WTC11 (cell line): ENCODE measurements around the gene RAB26. TPM values are rescaled to one million over a fixed set of nuclear protein-coding genes. Genes with fewer than 3 reads are reported as not detected.

Experiments
- ATAC-seq: fragments of 200-7000 bp; cut with Tn5 transposase; 2 replicates; pipeline ENCODE4 v1.10.0; 2021; ENCODE audit warnings: mild to moderate bottlenecking, moderate library complexity
- CTCF ChIA-PET: fragments of 300-600 bp; sonication (Branson Sonifier 250); formaldehyde crosslinking; loops from one replicate; lab custom pipeline; 2021; ENCODE audit warnings: antibody characterized with exemption; lab: Charles Lee
- POLR2A ChIA-PET: fragments of 350-600 bp; sonication (Branson Sonifier 250); formaldehyde crosslinking; loops from one replicate; lab custom pipeline; 2021; ENCODE audit warnings: antibody characterized with exemption; lab: Charles Lee
- DNase-seq: peaks from one replicate; pipeline ENCODE4 v3.0.0; 2021; ENCODE audit warnings: low spot score
- H3K27ac Mint-ChIP-seq: 2 replicates; pipeline ENCODE4 v1.8.0; 2021; ENCODE audit warnings: mixed read lengths
- H3K27me3 Mint-ChIP-seq: 2 replicates; pipeline ENCODE4 v1.8.0; 2021; ENCODE audit warnings: low read depth, mild to moderate bottlenecking, moderate library complexity, mixed read lengths
- H3K36me3 Mint-ChIP-seq: 2 replicates; pipeline ENCODE4 v1.8.0; 2021; ENCODE audit warnings: mixed read lengths
- H3K4me1 Mint-ChIP-seq: 2 replicates; pipeline ENCODE4 v1.8.0; 2022; ENCODE audit warnings: mixed read lengths
- H3K4me3 Mint-ChIP-seq: 2 replicates; pipeline ENCODE4 v1.8.0; 2021; ENCODE audit warnings: mild to moderate bottlenecking, moderate library complexity, mixed read lengths
- H3K9me3 Mint-ChIP-seq: 2 replicates; pipeline ENCODE4 v1.8.0; 2021; ENCODE audit warnings: mixed read lengths
- GRHL2 ChIP-seq: fragments of 250-450 bp; sonication (Bioruptor Pico); IDR thresholded peaks from 2 replicates; pipeline ENCODE4 v1.8.0; 2022; ENCODE audit warnings: mild to moderate bottlenecking, moderate library complexity; ENCODE audit not compliant: insufficient replicate concordance, severe bottlenecking
- HMGA2 ChIP-seq: fragments of 250-450 bp; sonication (Bioruptor Pico); IDR thresholded peaks from 2 replicates; pipeline ENCODE4 v1.4.0; 2021; ENCODE audit warnings: mild to moderate bottlenecking, moderate library complexity
- MXD4 ChIP-seq: fragments of 250-450 bp; sonication (Bioruptor Pico); IDR thresholded peaks from 2 replicates; pipeline ENCODE4 v1.8.0; 2021; ENCODE audit warnings: mild to moderate bottlenecking, moderate library complexity, borderline replicate concordance
- NFATC4 ChIP-seq: fragments of 250-450 bp; sonication (Bioruptor Pico); IDR thresholded peaks from 2 replicates; pipeline ENCODE4 v1.9.0; 2021; ENCODE audit warnings: mild to moderate bottlenecking
- NFE2L1 ChIP-seq: sonication (generic); formaldehyde crosslinking; IDR thresholded peaks from 2 replicates; pipeline ENCODE4 v1.8.1; 2023; ENCODE audit warnings: missing genetic modification reagents
- NR1H2 ChIP-seq: sonication (generic); formaldehyde crosslinking; IDR thresholded peaks from 2 replicates; pipeline ENCODE4 v1.9.0; 2021; ENCODE audit warnings: mild to moderate bottlenecking, moderate library complexity, missing genetic modification reagents
- SMAD4 ChIP-seq: sonication (generic); formaldehyde crosslinking; IDR thresholded peaks from 2 replicates; pipeline ENCODE4 v1.8.0; 2022; ENCODE audit warnings: mild to moderate bottlenecking, missing genetic modification reagents
- SP1 ChIP-seq: sonication (generic); formaldehyde crosslinking; conservative IDR thresholded peaks from 2 replicates; pipeline ENCODE4 v1.8.1; 2022; ENCODE audit warnings: missing genetic modification reagents
- TCF7 ChIP-seq: sonication (generic); formaldehyde crosslinking; IDR thresholded peaks from 2 replicates; pipeline ENCODE4 v1.8.0; 2022; ENCODE audit warnings: mild to moderate bottlenecking, low read depth, missing genetic modification reagents, moderate library complexity
- TEAD4 ChIP-seq: sonication (generic); formaldehyde crosslinking; IDR thresholded peaks from 2 replicates; pipeline ENCODE4 v1.8.0; 2022; ENCODE audit warnings: mild to moderate bottlenecking, missing genetic modification reagents
- ZNF671 ChIP-seq: fragments of 250-450 bp; sonication (Bioruptor Pico); IDR thresholded peaks from 2 replicates; pipeline ENCODE4 v1.8.0; 2021; ENCODE audit warnings: mild to moderate bottlenecking
- total RNA-seq: library from RNA; stranded (reverse); gene quantifications from 3 replicates; pipeline ENCODE4 v1.2.3, GENCODE V29; 2021
- TF ChIP-seq, protein P1 (sequence below): sonication (generic); formaldehyde crosslinking; IDR thresholded peaks from 2 replicates; pipeline ENCODE4 v1.8.0; 2023; ENCODE audit warnings: missing genetic modification reagents, mild to moderate bottlenecking, borderline replicate concordance
- TF ChIP-seq, protein P2 (sequence below): fragments of 250-450 bp; sonication (Bioruptor Pico); IDR thresholded peaks from 2 replicates; pipeline ENCODE4 v1.9.0; 2021; ENCODE audit warnings: mild to moderate bottlenecking
- TF ChIP-seq, protein P3 (sequence below): fragments of 250-450 bp; sonication (Bioruptor Pico); IDR thresholded peaks from 2 replicates; pipeline ENCODE4 v1.9.0; 2021; ENCODE audit warnings: mild to moderate bottlenecking, borderline replicate concordance
- TF ChIP-seq, protein P4 (sequence below): sonication (generic); formaldehyde crosslinking; IDR thresholded peaks from 2 replicates; pipeline ENCODE4 v1.8.0; 2022; ENCODE audit warnings: mild to moderate bottlenecking, missing genetic modification reagents

RAB26 gene
- total RNA-seq, 1 experiment from 2014 or later: 7.3 TPM

DNA sequence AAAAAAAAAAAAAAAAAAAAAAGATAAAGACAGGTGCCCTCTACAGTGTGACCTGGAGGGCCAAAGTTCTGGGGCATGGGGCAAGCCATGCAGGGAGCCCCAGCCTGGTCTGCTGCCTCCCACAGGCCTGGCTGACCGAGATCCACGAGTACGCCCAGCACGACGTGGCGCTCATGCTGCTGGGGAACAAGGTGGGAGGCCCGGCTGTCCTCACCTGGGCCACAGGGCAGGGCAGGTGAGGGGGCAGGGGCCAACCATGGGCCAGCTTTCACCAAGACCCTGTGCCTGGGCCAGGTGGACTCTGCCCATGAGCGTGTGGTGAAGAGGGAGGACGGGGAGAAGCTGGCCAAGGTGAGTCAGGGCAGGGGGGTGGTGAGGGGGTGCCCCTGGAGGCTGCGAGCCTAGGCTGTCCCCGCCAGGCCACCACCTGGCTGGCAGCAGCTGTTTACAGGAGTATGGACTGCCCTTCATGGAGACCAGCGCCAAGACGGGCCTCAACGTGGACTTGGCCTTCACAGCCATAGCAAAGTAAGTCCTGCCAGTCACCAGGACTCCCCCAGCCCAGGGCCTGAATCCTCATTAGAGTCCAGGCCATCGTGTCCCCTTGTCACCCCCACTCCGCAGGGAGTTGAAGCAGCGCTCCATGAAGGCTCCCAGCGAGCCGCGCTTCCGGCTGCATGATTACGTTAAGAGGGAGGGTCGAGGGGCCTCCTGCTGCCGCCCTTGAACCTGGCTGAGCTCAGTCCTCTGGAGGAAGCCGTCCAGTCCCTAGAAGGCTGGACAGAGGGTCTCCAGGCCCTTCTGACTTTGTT is 4.5 kb downstream of the RAB26 start (continued):
- TF ChIP-seq, protein P1, sequence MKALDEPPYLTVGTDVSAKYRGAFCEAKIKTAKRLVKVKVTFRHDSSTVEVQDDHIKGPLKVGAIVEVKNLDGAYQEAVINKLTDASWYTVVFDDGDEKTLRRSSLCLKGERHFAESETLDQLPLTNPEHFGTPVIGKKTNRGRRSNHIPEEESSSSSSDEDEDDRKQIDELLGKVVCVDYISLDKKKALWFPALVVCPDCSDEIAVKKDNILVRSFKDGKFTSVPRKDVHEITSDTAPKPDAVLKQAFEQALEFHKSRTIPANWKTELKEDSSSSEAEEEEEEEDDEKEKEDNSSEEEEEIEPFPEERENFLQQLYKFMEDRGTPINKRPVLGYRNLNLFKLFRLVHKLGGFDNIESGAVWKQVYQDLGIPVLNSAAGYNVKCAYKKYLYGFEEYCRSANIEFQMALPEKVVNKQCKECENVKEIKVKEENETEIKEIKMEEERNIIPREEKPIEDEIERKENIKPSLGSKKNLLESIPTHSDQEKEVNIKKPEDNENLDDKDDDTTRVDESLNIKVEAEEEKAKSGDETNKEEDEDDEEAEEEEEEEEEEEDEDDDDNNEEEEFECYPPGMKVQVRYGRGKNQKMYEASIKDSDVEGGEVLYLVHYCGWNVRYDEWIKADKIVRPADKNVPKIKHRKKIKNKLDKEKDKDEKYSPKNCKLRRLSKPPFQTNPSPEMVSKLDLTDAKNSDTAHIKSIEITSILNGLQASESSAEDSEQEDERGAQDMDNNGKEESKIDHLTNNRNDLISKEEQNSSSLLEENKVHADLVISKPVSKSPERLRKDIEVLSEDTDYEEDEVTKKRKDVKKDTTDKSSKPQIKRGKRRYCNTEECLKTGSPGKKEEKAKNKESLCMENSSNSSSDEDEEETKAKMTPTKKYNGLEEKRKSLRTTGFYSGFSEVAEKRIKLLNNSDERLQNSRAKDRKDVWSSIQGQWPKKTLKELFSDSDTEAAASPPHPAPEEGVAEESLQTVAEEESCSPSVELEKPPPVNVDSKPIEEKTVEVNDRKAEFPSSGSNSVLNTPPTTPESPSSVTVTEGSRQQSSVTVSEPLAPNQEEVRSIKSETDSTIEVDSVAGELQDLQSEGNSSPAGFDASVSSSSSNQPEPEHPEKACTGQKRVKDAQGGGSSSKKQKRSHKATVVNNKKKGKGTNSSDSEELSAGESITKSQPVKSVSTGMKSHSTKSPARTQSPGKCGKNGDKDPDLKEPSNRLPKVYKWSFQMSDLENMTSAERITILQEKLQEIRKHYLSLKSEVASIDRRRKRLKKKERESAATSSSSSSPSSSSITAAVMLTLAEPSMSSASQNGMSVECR (CRISPR knock-in tag): peak; percentile 85; the same call in 1 of the 2 replicates
- no peak for TF ChIP-seq MXD4 (CRISPR knock-in tag)
- no peak for TF ChIP-seq HMGA2
- TF ChIP-seq, protein P2, sequence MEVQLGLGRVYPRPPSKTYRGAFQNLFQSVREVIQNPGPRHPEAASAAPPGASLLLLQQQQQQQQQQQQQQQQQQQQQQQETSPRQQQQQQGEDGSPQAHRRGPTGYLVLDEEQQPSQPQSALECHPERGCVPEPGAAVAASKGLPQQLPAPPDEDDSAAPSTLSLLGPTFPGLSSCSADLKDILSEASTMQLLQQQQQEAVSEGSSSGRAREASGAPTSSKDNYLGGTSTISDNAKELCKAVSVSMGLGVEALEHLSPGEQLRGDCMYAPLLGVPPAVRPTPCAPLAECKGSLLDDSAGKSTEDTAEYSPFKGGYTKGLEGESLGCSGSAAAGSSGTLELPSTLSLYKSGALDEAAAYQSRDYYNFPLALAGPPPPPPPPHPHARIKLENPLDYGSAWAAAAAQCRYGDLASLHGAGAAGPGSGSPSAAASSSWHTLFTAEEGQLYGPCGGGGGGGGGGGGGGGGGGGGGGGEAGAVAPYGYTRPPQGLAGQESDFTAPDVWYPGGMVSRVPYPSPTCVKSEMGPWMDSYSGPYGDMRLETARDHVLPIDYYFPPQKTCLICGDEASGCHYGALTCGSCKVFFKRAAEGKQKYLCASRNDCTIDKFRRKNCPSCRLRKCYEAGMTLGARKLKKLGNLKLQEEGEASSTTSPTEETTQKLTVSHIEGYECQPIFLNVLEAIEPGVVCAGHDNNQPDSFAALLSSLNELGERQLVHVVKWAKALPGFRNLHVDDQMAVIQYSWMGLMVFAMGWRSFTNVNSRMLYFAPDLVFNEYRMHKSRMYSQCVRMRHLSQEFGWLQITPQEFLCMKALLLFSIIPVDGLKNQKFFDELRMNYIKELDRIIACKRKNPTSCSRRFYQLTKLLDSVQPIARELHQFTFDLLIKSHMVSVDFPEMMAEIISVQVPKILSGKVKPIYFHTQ: peak; percentile 81
- peak; percentile 91 for TF ChIP-seq NFATC4 (CRISPR knock-in tag)
- no peak for TF ChIP-seq NFE2L1 (CRISPR knock-in tag)
- no peak for TF ChIP-seq GRHL2 (CRISPR knock-in tag)
- TF ChIP-seq SP1 (CRISPR knock-in tag): peak; percentile 30; the same call in 1 of the 2 replicates
- TF ChIP-seq, protein P3, sequence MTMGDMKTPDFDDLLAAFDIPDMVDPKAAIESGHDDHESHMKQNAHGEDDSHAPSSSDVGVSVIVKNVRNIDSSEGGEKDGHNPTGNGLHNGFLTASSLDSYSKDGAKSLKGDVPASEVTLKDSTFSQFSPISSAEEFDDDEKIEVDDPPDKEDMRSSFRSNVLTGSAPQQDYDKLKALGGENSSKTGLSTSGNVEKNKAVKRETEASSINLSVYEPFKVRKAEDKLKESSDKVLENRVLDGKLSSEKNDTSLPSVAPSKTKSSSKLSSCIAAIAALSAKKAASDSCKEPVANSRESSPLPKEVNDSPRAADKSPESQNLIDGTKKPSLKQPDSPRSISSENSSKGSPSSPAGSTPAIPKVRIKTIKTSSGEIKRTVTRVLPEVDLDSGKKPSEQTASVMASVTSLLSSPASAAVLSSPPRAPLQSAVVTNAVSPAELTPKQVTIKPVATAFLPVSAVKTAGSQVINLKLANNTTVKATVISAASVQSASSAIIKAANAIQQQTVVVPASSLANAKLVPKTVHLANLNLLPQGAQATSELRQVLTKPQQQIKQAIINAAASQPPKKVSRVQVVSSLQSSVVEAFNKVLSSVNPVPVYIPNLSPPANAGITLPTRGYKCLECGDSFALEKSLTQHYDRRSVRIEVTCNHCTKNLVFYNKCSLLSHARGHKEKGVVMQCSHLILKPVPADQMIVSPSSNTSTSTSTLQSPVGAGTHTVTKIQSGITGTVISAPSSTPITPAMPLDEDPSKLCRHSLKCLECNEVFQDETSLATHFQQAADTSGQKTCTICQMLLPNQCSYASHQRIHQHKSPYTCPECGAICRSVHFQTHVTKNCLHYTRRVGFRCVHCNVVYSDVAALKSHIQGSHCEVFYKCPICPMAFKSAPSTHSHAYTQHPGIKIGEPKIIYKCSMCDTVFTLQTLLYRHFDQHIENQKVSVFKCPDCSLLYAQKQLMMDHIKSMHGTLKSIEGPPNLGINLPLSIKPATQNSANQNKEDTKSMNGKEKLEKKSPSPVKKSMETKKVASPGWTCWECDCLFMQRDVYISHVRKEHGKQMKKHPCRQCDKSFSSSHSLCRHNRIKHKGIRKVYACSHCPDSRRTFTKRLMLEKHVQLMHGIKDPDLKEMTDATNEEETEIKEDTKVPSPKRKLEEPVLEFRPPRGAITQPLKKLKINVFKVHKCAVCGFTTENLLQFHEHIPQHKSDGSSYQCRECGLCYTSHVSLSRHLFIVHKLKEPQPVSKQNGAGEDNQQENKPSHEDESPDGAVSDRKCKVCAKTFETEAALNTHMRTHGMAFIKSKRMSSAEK (CRISPR knock-in tag): no peak
- TF ChIP-seq ZNF671: peak; percentile 92
- TF ChIP-seq, all 79 proteins: peak for 22

DNA sequence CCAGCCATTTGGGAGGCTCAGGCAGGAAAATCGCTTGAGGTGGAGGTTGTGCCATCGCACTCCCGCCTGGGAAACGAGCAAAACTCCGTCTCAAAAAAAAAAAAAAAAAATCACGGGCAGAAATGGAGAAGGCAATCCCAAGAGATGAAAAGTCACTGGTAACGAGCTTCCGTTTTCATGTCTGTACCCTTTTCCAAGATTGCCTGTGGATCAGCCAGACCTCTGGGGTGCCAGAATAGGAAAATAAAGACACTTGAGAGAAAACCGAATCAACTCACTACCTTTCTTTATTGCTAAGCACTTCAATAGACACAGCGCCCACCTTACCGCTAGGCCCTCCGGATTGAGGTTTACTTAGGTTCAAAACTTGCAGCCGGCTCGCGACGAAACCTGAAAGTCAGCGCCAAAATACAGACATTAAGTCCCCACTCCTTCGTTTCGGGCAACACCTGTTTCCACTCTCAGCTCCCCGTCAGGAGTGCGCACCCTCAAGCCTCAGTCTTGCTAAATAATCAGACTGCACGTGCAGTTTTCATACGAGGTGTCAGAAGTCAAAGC is 6.2 kb downstream of the RAB26 start:
- TF ChIP-seq, protein P4, sequence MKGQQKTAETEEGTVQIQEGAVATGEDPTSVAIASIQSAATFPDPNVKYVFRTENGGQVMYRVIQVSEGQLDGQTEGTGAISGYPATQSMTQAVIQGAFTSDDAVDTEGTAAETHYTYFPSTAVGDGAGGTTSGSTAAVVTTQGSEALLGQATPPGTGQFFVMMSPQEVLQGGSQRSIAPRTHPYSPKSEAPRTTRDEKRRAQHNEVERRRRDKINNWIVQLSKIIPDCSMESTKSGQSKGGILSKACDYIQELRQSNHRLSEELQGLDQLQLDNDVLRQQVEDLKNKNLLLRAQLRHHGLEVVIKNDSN (CRISPR knock-in tag): no peak
- TF ChIP-seq TEAD4 (CRISPR knock-in tag) (no peak), NR1H2 (peak; percentile 43; the same call in 1 of the 2 replicates), SMAD4 (CRISPR knock-in tag) (0 out of 2 replicates have a peak, but pooled peaks have one; percentile 4), TCF7 (CRISPR knock-in tag) (no peak), NFATC4 (CRISPR knock-in tag) (peak; percentile 85), ZNF671 (peak; percentile 80)
- ChIA-PET CTCF (interaction anchor here (1.1 to 1.7 kb wide), 7 partner anchors 8 to 449 kb away, joined by 3 to 16 read pairs (median 7); partner anchors contain the start of gene MAPK8IP3), POLR2A (interaction anchor here (0.7 to 1.5 kb wide), 14 partner anchors 8 to 193 kb away, joined by 3 to 10 read pairs (median 4); partner anchors contain the start of genes ECI1, NTHL1, PGP and PKD1)
- Mint-ChIP-seq H3K9me3 (no peaks in the 10 kb centered on the region), H3K27ac (peak overlapping the region; percentile 94), H3K4me1 (peaks cover 57% of the 10 kb centered on the region), H3K27me3 (no peaks in the 10 kb centered on the region; the same call in 1 of the 2 replicates), H3K36me3 (peaks cover 35% of the 10 kb centered on the region), H3K4me3 (peak overlapping the region; percentile 97)
- no peak for DNase-seq
- ATAC-seq: no peak
